Lung microvascular endothelial cell (primary cell): Measurements from ENCODE around the gene MAN2C1. TPM values are rescaled to one million over a fixed set of nuclear protein-coding genes. Genes with fewer than 3 reads are reported as not detected.
A peak's percentile ranks its signal among the peaks of the same experiment; 100 is the strongest.
"Not testable (repeated sequence)": the region's sequence is repeated elsewhere in the genome, so short reads cannot be mapped to it uniquely, and the experiment has no call there.

ENCODE experiments used
- DNase-seq, 2 donors: peaks; one replicate each; pipeline versions ENCODE4 v3.0.0 to v3.0.0-alpha.2; 2010; ENCODE audit warnings: low read depth in 2 of 2
- total RNA-seq: library from RNA; depleted of rRNA; stranded (reverse); fragments of >200 nt; gene quantifications from 2 replicates; pipeline ENCODE4 v1.2.1, GENCODE V29; 2014

Gene MAN2C1
- total RNA-seq, 1 donor from 2014 or later, result 140 TPM

DNA sequence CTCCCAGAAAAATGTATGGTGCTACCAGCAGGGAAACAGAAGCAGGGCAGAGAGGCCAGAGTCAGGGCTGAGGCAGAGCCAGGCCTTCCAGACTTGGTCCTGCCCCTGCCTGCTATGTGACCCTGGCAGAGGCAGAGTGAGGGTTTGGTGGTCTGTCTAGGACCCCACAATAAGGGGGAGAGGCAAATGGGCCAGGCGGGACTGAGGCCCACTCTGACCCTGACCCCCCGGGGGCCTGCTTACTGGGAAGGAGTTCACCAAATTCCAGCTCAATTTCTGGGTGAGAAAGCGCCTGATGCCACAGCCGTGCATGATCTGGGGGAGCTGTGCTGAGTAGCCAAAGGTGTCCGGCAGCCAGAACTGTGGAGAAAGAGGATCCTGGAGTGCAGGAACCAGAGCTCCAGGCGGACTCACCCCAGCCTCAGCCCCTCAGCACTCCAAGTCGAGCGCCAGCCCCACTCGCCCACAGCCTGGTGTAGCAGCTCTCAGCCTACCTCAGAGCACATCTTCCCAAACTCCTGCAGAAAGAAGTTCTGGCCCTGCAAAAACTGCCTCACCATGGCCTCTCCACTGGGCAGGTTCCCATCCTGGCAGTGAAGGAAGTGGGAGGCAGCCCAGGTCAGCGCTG is 6.9 kb downstream of the MAN2C1 start:
- no peak for DNase-seq

- DNase-seq, result no peak
These were observed 7.6 kb downstream of the MAN2C1 start for GRCh38 chr15:75360856-75361255.

GRCh38 chr15:75360391-75360790 is 8.0 kb downstream of the MAN2C1 start:
- DNase-seq, result no peak

- DNase-seq, result no peak
These were observed 8.7 kb downstream of the MAN2C1 start for GRCh38 chr15:75359537-75360250.

- DNase-seq, result no peak
These were observed 9.5 kb downstream of the MAN2C1 start for GRCh38 chr15:75358771-75359536.

GRCh38 chr15:75357976-75358673 is 10.3 kb downstream of the MAN2C1 start:
- DNase-seq, result no peak

DNA sequence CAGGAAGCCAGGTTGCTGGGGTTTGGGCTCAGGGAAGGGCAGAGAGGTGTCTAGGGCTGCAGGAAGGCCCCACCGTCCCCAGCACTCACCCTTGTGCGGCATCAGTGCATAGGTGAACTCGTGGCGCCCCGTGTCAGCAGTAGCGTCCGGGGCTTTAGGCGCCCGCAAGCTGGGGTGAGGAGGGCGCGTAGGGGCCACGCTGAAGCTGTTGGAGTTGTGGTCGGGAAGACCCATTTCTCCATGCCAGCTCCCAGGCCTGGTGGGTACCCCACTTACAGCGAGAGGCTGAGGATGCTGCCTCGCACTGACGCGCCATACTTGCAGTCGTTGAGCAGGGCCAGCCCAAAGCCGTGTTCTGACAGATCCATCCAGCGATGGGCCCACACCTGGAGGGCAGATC is 11.9 kb downstream of the MAN2C1 start:
- no peak for DNase-seq

DNA sequence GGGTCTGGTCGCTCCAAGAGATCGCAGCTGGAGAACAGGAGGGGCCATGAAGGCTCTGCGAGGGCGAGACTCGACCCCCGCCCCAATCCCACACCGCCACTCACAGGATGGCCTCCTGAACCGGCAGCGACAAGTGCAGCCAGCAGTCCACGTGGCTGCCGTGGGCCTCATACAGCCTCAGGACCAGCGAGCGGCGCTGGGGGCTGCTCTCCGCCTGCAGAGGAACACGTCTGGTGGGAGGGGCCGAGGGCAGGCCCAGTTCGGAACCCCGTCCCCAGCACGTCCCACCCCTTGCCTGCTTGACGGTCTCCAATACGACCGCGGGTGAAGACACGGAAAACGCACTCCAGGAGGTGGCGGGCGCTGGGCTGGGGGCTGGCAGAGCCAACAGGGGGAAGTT is 12.4 kb downstream of the MAN2C1 start:
- DNase-seq, result no peak

GRCh38 chr15:75355369-75355768 is 13.0 kb downstream of the MAN2C1 start:
- DNase-seq, result no peak

- DNase-seq, result no peak
These were observed 14.0 kb downstream of the MAN2C1 start for GRCh38 chr15:75354454-75354853.

GRCh38 chr15:75353604-75354003 is 14.8 kb downstream of the MAN2C1 start:
- DNase-seq, result no peak

DNA sequence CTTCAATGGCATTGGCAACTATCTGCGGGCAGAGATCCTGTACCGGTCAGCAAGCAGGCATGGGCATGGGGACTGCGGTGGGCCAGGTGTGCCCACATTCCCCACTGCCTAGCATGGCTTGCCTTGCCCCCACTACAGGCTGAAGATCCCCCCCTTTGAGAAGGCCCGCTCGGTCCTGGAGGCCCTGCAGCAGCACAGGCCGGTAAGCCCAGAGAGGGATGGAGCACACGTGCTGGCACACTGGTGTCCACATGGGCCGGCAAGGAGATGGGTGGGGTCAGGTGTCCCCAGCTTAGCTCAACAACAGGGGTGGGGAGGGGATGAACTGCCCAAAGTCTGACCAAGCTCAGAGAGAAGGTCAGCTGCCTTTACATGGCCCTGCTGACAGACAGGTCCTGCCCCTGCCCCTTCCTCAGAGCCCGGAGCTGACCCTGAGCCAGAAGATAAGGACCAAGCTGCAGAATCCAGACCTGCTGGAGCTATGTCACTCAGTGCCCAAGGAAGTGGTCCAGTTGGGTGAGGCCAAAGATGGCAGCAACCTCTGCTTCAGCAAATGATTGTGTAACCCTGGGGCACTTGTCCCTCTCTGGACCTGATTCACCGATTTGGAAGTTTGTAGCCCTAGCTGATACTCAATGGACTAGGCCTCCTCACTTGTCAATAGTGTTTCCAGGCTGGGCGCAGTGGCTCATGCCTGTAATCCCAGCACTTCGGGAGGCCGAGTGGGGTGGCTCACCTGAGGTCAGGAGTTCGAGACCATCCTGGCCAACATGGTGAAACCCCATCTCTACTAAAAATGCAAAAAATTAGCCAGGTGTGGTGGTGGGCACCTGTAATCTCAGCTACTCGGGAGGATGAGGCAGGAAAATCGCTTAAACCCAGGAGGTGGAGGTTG is 16.0 kb downstream of the MAN2C1 start:
- no peak for DNase-seq

DNA sequence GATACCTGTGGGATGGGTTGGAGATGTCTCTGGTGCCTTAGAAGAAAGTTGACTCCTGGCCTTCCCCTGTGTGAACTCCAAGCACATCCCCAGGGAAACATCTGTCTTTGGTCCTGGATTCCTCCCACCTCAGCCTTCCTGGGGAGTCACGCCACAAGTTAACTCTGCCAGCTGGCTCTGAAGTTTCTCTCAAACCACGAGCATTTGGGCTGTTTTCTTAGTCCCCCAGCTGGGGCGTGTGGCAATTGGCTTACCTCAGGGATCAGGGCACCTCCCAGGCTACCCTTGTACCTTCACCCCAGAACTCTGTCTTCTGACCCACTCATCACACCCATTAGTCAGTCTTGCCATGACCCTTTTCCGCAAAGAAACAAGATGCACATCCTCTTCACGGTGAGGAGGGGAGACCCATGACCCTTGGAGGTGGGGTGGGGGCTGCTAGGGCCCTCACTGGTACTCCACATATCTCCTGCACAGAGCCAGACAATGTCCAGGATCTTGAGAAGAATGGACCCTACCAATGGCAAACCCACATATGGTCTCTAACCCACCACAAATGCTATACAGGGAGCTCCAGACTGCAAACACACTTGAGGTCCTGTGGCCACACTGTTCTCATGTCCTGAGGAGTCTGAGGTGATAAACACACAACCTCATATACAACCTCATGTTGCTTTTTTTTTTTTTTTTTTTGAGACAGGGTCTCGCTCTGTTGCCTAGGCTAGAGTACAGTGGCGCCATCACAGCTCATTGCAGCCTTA is 17.6 kb downstream of the MAN2C1 start:
- no peak for DNase-seq

DNA sequence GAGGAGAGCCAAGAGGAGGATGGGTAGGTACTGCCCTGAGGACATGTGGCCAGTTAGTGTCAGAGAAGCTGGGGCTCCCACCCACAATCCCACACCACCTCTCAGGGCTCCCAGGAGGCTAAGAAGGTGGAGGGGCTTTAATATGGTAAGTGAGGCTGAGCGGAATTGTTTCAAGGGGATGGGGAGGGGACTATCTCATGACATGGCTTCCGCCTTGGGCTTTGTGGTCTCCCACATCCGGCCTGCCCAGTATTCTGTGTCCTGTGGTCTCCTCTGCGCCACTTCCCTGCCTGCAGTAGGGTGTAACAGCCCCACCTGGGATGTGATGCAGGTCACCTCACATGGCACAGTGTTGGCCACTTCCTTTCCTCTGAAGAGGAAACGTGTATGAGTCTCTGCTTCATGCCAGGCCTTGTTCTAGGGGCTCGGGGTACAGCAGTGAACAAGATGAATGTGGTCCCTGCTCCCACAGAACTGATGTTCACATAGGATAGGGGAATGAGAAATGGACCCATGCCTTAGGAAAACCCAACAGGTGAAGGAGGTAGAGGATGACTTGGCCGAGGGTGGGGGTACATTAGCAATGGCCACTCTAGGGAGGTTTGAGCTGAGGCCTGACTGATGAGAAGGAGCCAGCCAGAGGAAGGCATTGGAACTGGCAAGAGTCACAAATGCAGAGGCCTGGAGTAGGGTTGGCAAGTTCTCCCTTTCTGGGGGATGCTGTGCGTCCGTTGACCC is 18.4 kb downstream of the MAN2C1 start:
- no peak for DNase-seq

- not testable (repeated sequence) for DNase-seq
These were observed 19.1 kb downstream of the MAN2C1 start for GRCh38 chr15:75349351-75349669.

DNA sequence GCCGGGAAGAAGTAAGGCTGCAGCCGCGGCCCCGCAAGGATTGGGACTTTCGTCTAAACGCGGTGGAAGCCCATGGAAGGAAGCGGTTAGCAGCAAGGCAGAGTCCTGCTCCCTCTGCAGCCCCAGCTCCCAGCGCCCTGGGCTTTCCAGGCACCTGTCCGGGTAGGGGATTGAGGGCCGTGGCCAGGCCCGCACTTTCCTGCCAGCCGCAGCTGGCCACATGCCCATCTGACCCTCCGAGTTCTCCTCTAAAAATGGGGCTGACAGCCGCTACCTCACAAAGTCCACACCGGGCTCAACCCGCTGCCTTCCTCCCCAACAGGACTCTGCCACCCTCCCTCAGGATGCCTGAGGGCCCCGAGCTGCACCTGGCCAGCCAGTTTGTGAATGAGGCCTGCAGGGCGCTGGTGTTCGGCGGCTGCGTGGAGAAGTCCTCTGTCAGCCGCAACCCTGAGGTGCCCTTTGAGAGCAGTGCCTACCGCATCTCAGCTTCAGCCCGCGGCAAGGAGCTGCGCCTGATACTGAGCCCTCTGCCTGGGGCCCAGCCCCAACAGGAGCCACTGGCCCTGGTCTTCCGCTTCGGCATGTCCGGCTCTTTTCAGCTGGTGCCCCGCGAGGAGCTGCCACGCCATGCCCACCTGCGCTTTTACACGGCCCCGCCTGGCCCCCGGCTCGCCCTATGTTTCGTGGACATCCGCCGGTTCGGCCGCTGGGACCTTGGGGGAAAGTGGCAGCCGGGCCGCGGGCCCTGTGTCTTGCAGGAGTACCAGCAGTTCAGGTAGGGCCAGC is 19.7 kb downstream of the MAN2C1 start:
- peak in 1 of 2 donors; percentile 14 for DNase-seq

- peak in 1 of 2 donors; percentile 14 for DNase-seq
These were observed 20.3 kb downstream of the MAN2C1 start for GRCh38 chr15:75348034-75348561.

GRCh38 chr15:75347222-75348033 is 21.0 kb downstream of the MAN2C1 start:
- peak; percentile 22 to 59 for DNase-seq
